ENCODE results near the gene FBXO38.

GRCh38 chr5:148471379-148471778, 87.6 kb downstream of the FBXO38 start:
- TF ChIP-seq CTCF (conservative IDR thresholded peaks at IDR 0.05) (no peak), ZFX (IDR thresholded peaks at IDR 0.05) (no peak)
